Cardiac fibroblast (primary cell): ENCODE measurements around the gene PNPLA1.

Experiments
- DNase-seq, 2 donors: peaks; one replicate each; pipeline versions ENCODE4 v3.0.0 to v3.0.0-alpha.2; 2010; ENCODE audit warnings: low read depth in 2 of 2
- H3K4me3 ChIP-seq, 2 donors: replicated peaks in 1 of 2; 1 replicate in 1 of 2; 2 replicates in 1 of 2; pipeline ENCODE4 v1.5.1; 2011; ENCODE audit warnings: low read depth in 2 of 2, low read length in 2 of 2, mild to moderate bottlenecking in 2 of 2, moderate library complexity in 1 of 2
- TF ChIP-seq, protein P1 (sequence below): IDR thresholded peaks from one replicate; pipeline ENCODE4 v1.5.1; 2011; ENCODE audit warnings: low read depth, mild to moderate bottlenecking, low read length, inconsistent platforms

Gene PNPLA1

DNA sequence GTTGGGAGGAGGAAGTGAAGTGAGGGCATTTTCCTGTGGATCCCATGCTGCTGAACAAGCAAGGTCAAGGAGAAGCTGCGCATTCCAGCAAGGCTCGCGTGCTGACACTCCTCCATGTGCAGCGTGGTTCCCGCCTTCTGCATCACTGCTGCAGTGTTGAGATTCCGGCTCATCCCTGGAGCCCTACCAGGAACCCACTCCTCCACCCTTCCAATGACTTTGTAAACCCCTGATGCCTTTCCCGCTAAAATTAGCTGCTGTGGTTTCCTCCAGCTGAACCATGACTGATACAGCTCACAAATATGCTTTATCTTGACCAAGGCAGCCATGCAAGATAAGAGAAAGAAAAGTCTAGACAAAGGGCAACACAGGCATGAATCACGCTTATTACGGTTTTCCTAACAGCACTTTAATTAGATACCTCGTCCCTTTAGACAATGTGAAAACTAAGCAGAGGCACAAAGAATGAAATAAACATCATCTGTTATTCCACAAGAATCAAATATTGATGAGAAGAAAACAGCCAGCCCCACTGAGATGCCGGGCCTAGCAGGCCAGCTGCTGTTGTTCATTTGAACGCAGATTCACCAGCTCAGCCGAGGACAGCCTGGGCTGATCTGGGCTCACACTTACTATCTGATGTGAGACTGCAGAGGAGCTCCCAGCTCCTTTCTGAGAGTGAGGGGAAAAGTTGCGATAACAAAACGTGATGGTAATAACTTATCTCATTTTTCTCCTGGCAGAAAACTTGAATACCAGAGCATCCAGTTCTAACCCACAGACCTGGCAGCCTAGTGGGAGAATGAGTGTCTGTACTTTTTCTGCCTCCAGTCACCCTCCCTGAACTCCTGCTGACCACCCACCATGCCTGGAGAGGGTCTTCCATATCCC lies 81.1 kb downstream of the PNPLA1 start:
- H3K4me3 ChIP-seq = no peak overlapping the region
- TF ChIP-seq, protein P1, sequence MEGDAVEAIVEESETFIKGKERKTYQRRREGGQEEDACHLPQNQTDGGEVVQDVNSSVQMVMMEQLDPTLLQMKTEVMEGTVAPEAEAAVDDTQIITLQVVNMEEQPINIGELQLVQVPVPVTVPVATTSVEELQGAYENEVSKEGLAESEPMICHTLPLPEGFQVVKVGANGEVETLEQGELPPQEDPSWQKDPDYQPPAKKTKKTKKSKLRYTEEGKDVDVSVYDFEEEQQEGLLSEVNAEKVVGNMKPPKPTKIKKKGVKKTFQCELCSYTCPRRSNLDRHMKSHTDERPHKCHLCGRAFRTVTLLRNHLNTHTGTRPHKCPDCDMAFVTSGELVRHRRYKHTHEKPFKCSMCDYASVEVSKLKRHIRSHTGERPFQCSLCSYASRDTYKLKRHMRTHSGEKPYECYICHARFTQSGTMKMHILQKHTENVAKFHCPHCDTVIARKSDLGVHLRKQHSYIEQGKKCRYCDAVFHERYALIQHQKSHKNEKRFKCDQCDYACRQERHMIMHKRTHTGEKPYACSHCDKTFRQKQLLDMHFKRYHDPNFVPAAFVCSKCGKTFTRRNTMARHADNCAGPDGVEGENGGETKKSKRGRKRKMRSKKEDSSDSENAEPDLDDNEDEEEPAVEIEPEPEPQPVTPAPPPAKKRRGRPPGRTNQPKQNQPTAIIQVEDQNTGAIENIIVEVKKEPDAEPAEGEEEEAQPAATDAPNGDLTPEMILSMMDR = no peak
- peak; percentile 77 to 98 for DNase-seq

DNA sequence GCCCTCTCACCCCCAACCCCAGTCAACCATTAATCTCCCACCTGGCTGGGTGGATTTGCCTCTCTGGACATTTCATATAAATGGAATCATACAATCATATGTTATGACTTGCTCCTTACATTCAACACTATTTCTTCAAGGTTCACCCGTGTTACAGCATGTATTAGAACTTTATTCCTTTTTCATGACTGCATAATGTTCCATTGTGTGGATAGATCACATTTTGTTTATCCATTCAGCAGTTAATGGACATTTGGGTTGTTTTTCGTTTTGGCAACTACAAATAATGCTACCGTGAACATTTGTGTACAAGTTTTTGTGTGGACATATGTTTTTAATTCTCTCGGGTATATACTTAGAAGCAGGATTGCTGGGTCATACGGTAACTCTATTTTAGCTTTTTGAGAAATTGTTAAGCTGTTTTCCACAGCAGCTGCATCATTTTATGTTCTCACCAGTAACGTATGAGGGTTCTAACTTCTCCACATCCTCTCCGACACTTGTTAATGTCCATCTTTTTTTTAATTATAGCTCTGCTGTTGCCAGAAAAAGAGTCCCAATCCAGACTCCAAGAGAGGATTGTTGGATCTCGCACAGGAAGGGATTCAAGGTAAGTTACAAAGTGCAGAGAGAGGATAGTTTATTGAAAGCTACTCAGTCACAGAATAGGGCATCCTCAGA lies 82.8 kb downstream of the PNPLA1 start:
- TF ChIP-seq, protein P1 = no peak

DNA sequence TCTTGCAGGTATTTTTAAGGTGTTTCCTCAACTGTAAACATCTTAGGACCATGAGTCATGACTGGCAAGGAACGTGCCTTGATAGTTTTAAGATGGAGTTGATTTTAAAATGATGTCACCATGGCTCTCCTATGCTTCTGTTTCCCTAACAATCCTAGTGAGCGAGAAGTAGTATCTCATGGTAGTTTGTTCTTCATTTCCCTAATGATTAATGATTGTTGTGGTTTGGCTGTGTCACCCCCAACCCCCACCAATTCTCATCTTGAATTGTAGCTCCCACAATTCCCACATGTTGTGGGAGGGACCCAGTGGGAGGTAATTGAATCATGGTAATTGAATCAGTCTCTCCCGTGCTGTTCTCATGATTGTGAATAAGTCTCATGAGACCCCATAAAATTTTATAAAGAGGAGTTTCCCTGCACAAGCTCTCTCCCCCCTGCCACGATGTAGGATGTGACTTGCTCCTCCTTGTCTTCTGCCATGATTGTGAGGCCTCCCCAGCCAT lies 83.6 kb downstream of the PNPLA1 start:
- H3K4me3 ChIP-seq = no peak overlapping the region
- DNase-seq = peak in 1 of 2 donors; percentile 29
- TF ChIP-seq, protein P1 = no peak

More for the DNA sequence above, 82.8 kb downstream of the PNPLA1 start:
- H3K4me3 ChIP-seq = no peak overlapping the region
- no peak for DNase-seq

DNA sequence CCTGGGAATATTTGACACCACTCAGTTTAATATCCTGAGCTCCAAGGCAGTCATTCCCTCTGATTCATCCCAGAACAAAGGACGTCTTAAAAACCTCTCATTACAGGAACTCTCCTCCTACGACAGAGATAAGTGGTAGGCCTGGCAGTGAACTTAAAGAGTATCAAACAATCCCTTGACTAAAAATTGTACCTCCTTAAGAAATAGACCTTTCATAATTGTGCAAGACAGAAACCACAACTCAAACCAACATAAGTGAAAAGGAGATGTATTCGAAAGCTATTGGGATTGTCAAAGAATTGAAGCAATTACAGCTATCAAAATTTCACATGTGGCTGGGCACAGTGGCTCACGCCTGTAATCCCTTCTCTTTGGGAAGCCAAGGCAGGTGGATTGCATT lies 86.0 kb downstream of the PNPLA1 start:
- TF ChIP-seq, protein P1 = no peak
- H3K4me3 ChIP-seq = no peak overlapping the region
- DNase-seq = peak; percentile 50 to 88

DNA sequence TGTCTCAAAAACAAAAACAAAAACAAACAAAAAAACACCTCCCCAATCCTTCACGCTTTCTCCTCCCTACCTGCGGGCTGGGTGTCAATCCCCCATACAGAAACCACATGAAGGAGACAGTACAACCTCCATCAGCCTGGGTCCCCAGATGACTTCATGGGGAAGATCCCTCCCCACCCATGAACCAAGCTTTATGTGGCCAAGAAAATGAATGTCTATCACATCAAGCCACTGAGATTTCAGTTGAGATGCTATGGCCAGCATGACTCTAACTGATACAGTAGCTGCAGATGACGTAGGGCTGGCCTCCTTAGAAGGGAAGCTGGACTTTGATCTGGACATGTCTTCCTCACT lies 88.0 kb downstream of the PNPLA1 start:
- no peak overlapping the region for H3K4me3 ChIP-seq
- TF ChIP-seq, protein P1 = no peak
- no peak for DNase-seq
